ENCODE measurements around the gene KANSL2. TPM values are rescaled to one million over a fixed set of nuclear protein-coding genes. Genes with fewer than 3 reads are reported as not detected.
"Not testable (repeated sequence)": the region's sequence is repeated elsewhere in the genome, so short reads cannot be mapped to it uniquely, and the experiment has no call there.

The KANSL2 gene
- polyA plus RNA-seq, 1 donor from 2014 or later = 116 TPM

- Histone ChIP-seq H3K4me3 (ENCODE audit: low read length) (no peak overlapping the region), H3K9me2 (ENCODE audit: insufficient read depth, low read length) (no peaks in the 10 kb centered on the region), H3F3A (ENCODE audit: insufficient read depth, low read length, poor library complexity, severe bottlenecking) (no peaks in the 10 kb centered on the region), H3K9me3 (ENCODE audit: low read length) (no peaks in the 10 kb centered on the region), H4K20me1 (ENCODE audit: insufficient read depth) (no peaks in the 10 kb centered on the region), H3K4me2 (ENCODE audit: low read length) (no peak overlapping the region), H3K79me2 (replicated peaks; ENCODE audit: insufficient read depth, low read length) (no peaks in the 10 kb centered on the region), H2AFZ (ENCODE audit: low read depth, low read length) (no peak overlapping the region), H3K27ac (ENCODE audit: low read length) (no peak overlapping the region), H3K36me3 (ENCODE audit: insufficient read depth, low read length) (peaks cover 15% of the 10 kb centered on the region), H3K27me3 (ENCODE audit: insufficient read depth, low read depth, low read length) (no peaks in the 10 kb centered on the region), H3K9ac (ENCODE audit: low read length) (no peak overlapping the region)
- TF ChIP-seq REST (IDR thresholded peaks at IDR 0.05; ENCODE audit: borderline replicate concordance) (no peak), POLR2AphosphoS5 (IDR thresholded peaks at IDR 0.05) (no peak)
Observed at GRCh38 chr12:48651681-48652080, 30.4 kb downstream of the KANSL2 start.

- not testable (repeated sequence) for H3K27ac ChIP-seq (ENCODE audit: low read length); H3K36me3 ChIP-seq (ENCODE audit: insufficient read depth, low read length); H3K27me3 ChIP-seq (ENCODE audit: insufficient read depth, low read depth, low read length); H4K20me1 ChIP-seq (ENCODE audit: insufficient read depth); H3K9me3 ChIP-seq (ENCODE audit: low read length); H3K79me2 ChIP-seq (replicated peaks; ENCODE audit: insufficient read depth, low read length); H2AFZ ChIP-seq (ENCODE audit: low read depth, low read length); H3K4me2 ChIP-seq (ENCODE audit: low read length); H3K9me2 ChIP-seq (ENCODE audit: insufficient read depth, low read length); H3F3A ChIP-seq (ENCODE audit: insufficient read depth, low read length, poor library complexity, severe bottlenecking); H3K9ac ChIP-seq (ENCODE audit: low read length); H3K4me3 ChIP-seq (ENCODE audit: low read length)
Observed at GRCh38 chr12:48645354-48645753, 36.7 kb downstream of the KANSL2 start.

- no peaks in the 10 kb centered on the region for H3F3A ChIP-seq (ENCODE audit: insufficient read depth, low read length, poor library complexity, severe bottlenecking)
- no peak overlapping the region for H3K4me3 ChIP-seq (ENCODE audit: low read length)
- no peaks in the 10 kb centered on the region for H4K20me1 ChIP-seq (ENCODE audit: insufficient read depth)
- H3K79me2 ChIP-seq (replicated peaks; ENCODE audit: insufficient read depth, low read length) = no peaks in the 10 kb centered on the region
- H3K9me3 ChIP-seq (ENCODE audit: low read length) = peaks cover 8% of the 10 kb centered on the region
- no peaks in the 10 kb centered on the region for H3K9me2 ChIP-seq (ENCODE audit: insufficient read depth, low read length)
- TF ChIP-seq EZH2 (IDR thresholded peaks at IDR 0.05; ENCODE audit: borderline replicate concordance, insufficient read depth, low read length, poor library complexity, severe bottlenecking) (no peak), CTCF (IDR thresholded peaks at IDR 0.05; ENCODE audit: poor library complexity, severe bottlenecking) (no peak), POLR2AphosphoS5 (IDR thresholded peaks at IDR 0.05) (no peak), RAD21 (conservative IDR thresholded peaks at IDR 0.05) (no peak), SMC3 (conservative IDR thresholded peaks at IDR 0.05; ENCODE audit: poor library complexity) (no peak), MXI1 (conservative IDR thresholded peaks at IDR 0.05; ENCODE audit: poor library complexity, severe bottlenecking) (no peak), TAF1 (IDR thresholded peaks at IDR 0.05; ENCODE audit: low read depth) (no peak), REST (IDR thresholded peaks at IDR 0.05; ENCODE audit: borderline replicate concordance) (no peak), EP300 (conservative IDR thresholded peaks at IDR 0.05; ENCODE audit: poor library complexity, severe bottlenecking) (no peak)
- H3K9ac ChIP-seq (ENCODE audit: low read length) = no peak overlapping the region
- no peak overlapping the region for H3K27ac ChIP-seq (ENCODE audit: low read length)
- H3K27me3 ChIP-seq (ENCODE audit: insufficient read depth, low read depth, low read length) = no peaks in the 10 kb centered on the region
- peaks cover 4% of the 10 kb centered on the region for H3K36me3 ChIP-seq (ENCODE audit: insufficient read depth, low read length)
- H3K4me2 ChIP-seq (ENCODE audit: low read length) = no peak overlapping the region
- H2AFZ ChIP-seq (ENCODE audit: low read depth, low read length) = no peak overlapping the region
Observed at GRCh38 chr12:48643011-48643410, 39.0 kb downstream of the KANSL2 start.

GRCh38 chr12:48641752-48642555 lies 40.1 kb downstream of the KANSL2 start:
- not testable (repeated sequence) for H2AFZ ChIP-seq (ENCODE audit: low read depth, low read length); H3K9me3 ChIP-seq (ENCODE audit: low read length); H3K9me2 ChIP-seq (ENCODE audit: insufficient read depth, low read length); H3K4me2 ChIP-seq (ENCODE audit: low read length); H3K4me3 ChIP-seq (ENCODE audit: low read length); H3K36me3 ChIP-seq (ENCODE audit: insufficient read depth, low read length); H3K9ac ChIP-seq (ENCODE audit: low read length); H3K27ac ChIP-seq (ENCODE audit: low read length); H3K79me2 ChIP-seq (replicated peaks; ENCODE audit: insufficient read depth, low read length); H3F3A ChIP-seq (ENCODE audit: insufficient read depth, low read length, poor library complexity, severe bottlenecking); H3K27me3 ChIP-seq (ENCODE audit: insufficient read depth, low read depth, low read length); H4K20me1 ChIP-seq (ENCODE audit: insufficient read depth)
